Tibial nerve (tissue), 4 donors: ENCODE measurements around the gene HEXIM2. TPM values are rescaled to one million over a fixed set of nuclear protein-coding genes. Genes with fewer than 3 reads are reported as not detected.

Source experiments
- DNase-seq, 2 donors: peaks; one replicate each; pipeline ENCODE4 v3.0.0-alpha.2; 2019; ENCODE audit warnings: low spot score in 2 of 2
- H3K27ac ChIP-seq, 4 donors: fragments of 200-600 bp; sonication (generic) in 3 of 4; one replicate each; pipeline ENCODE4 v1.5.1; 2017 to 2019; ENCODE audit warnings: mild to moderate bottlenecking in 1 of 4
- H3K27me3 ChIP-seq, 2 donors: fragments of 200-600 bp; sonication (generic) in 1 of 2; one replicate each; pipeline versions ENCODE4 v1.5.1 to v1.6.0; 2017 to 2019
- H3K36me3 ChIP-seq, 3 donors: fragments of 200-600 bp; sonication (generic); one replicate each; pipeline ENCODE4 v1.5.1; 2018 to 2019
- H3K4me1 ChIP-seq, 4 donors: fragments of 200-600 bp; sonication (generic) in 3 of 4; one replicate each; pipeline ENCODE4 v1.5.1; 2017 to 2019
- H3K4me3 ChIP-seq, 4 donors: fragments of 200-600 bp; sonication (generic) in 3 of 4; one replicate each; pipeline ENCODE4 v1.5.1; 2017 to 2019; ENCODE audit warnings: mild to moderate bottlenecking in 1 of 4, moderate library complexity in 1 of 4
- H3K9me3 ChIP-seq, 4 donors: fragments of 200-600 bp; sonication (generic) in 3 of 4; one replicate each; pipeline ENCODE4 v1.5.1; 2017 to 2019
- CTCF ChIP-seq, 5 experiments: fragments of 200-600 bp in 3 of 5; fragments of 450-650 bp in 2 of 5; sonication (generic) in 3 of 5; IDR thresholded peaks; one replicate each; pipeline ENCODE4 v1.5.1; 2016 to 2019; ENCODE audit warnings: antibody characterized with exemption in 5 of 5, mild to moderate bottlenecking in 3 of 5, moderate library complexity in 2 of 5
- EP300 ChIP-seq, 2 donors: sonication (generic); formaldehyde crosslinking; IDR thresholded peaks; one replicate each; pipeline ENCODE4 v1.6.1; 2017; ENCODE audit warnings: antibody characterized with exemption in 2 of 2, mild to moderate bottlenecking in 1 of 2
- POLR2A ChIP-seq, 2 donors: fragments of 450-650 bp; IDR thresholded peaks; one replicate each; pipeline ENCODE4 v1.6.1; 2017; ENCODE audit warnings: antibody characterized with exemption in 2 of 2, mild to moderate bottlenecking in 2 of 2, moderate library complexity in 2 of 2
- WGBS, 2 donors: methylation state at CpG; one replicate each; pipeline ENCODE4 v1.1.5; 2018; 5-methylcytosine and 5-hydroxymethylcytosine counted together
- total RNA-seq, 4 donors: library from RNA; depleted of rRNA; stranded (reverse); fragments of >200 nt; gene quantifications; one replicate each; pipeline ENCODE4 v1.1.0, GENCODE V29; 2016

The HEXIM2 gene
- total RNA-seq, 4 donors from 2014 or later = 6.6 to 17.5 (median 11.7) TPM

GRCh38 chr17:45170280-45170930 is 8.7 kb downstream of the HEXIM2 start:
- no peaks in the 10 kb centered on the region for H3K27me3 ChIP-seq
- H3K4me3 ChIP-seq = peak overlapping the region in 2 of 4 donors; percentile 36 to 44
- H3K9me3 ChIP-seq = no peaks in the 10 kb centered on the region
- TF ChIP-seq CTCF (IDR thresholded peaks at IDR 0.05) (no peak), POLR2A (IDR thresholded peaks at IDR 0.05) (no peak), EP300 (IDR thresholded peaks at IDR 0.05) (no peak)
- 68 to 71% methylated on average over 10 to 11 of the region's 12 CpGs for WGBS, 2 donors
- H3K27ac ChIP-seq = peak overlapping the region; percentile 82 to 97 (median 92)
- no peak for DNase-seq
- peaks cover 0 to 13% (median 0%) of the 10 kb centered on the region in 3 donors for H3K36me3 ChIP-seq
- H3K4me1 ChIP-seq = peaks cover 0 to 48% (median 38%) of the 10 kb centered on the region in 4 donors

DNA sequence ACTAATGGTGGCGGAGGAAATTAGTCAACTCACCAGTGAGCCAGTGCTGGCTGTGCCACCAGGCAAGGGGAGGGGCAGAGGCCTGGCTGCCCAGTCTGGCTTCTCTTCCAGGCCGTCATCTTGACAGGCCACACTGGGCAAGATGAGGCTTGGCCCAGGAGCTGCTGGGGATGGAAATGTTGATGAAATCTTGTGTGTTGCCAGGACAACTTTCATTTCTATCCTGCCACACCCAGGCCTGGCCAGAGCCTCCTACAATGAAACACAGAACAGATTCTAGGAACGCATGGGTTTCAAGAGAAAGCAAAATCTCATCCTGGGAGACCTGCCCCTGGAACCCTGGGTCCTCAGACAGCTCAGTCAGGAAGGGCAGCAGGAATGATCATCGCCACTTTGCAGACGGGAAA is 9.3 kb downstream of the HEXIM2 start:
- no peaks in the 10 kb centered on the region for H3K27me3 ChIP-seq
- peaks cover 0 to 53% (median 38%) of the 10 kb centered on the region in 4 donors for H3K4me1 ChIP-seq
- DNase-seq = peak; percentile 62 to 68
- H3K36me3 ChIP-seq = peaks cover 0 to 13% (median 0%) of the 10 kb centered on the region in 3 donors
- peak overlapping the region; percentile 22 to 44 (median 35) for H3K4me3 ChIP-seq
- 15 to 17% methylated on average over 3 to 4 of the region's 5 CpGs for WGBS, 2 donors
- H3K9me3 ChIP-seq = no peaks in the 10 kb centered on the region
- peak in 1 of 2 donors; percentile 80 for TF ChIP-seq EP300 (IDR thresholded peaks at IDR 0.05)
- TF ChIP-seq CTCF (IDR thresholded peaks at IDR 0.05) = no peak
- peak in 1 of 2 donors; percentile 20 for TF ChIP-seq POLR2A (IDR thresholded peaks at IDR 0.05)
- H3K27ac ChIP-seq = peak overlapping the region; percentile 82 to 97 (median 92)

DNA sequence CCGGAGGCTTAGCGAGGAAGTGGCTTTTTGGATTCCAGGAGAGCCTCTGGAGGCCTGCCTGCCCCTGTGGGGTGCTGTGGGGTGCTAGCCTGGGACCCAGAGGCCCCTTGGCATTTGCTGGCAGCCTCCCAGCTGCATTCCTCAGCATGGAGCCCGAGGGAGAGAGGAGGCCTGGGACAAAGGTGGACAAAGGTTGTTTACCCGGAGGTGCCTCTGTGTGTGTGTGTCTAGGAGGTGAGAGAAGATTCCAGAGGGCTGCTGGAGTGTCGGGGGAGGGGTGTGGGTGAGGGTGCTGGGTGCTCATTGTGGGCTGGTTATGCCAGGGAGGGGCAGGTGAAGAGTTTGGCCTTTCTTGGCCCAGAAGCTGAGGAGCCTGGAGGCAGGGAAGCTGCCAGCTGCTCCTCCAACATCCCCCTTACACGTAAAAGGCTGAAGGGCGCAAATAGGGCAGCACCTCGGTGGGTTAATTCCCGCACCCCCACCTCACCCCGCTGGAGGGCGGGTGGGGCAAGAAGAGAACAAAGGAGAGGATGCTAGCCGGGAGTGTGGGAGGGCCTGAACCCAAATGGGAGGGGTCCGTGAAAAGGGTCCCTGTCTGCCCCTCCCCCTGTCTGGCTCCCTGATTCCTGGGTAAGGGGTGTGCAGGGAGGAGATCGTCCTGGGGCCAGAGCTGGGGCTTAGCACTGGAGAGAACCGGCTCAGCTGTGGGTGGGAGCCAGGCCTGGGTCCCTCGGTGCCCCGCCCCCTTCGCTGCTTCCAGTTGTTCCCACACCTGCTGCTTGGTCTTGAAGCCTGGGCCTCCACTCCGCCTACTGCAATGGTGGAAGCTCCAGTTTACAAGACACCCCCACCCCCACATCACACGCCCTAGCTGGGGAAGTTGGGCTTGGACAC is 9.9 kb downstream of the HEXIM2 start:
- peak overlapping the region; percentile 82 to 97 (median 92) for H3K27ac ChIP-seq
- H3K27me3 ChIP-seq = no peaks in the 10 kb centered on the region
- peaks cover 0 to 60% (median 38%) of the 10 kb centered on the region in 4 donors for H3K4me1 ChIP-seq
- peak overlapping the region; percentile 22 to 44 (median 35) for H3K4me3 ChIP-seq
- no peak for DNase-seq
- no peaks in the 10 kb centered on the region for H3K9me3 ChIP-seq
- peaks cover 0 to 13% (median 0%) of the 10 kb centered on the region in 3 donors for H3K36me3 ChIP-seq
- WGBS, 2 donors = 23 to 25% methylated on average over 17 to 20 of the region's 20 CpGs
- TF ChIP-seq CTCF (IDR thresholded peaks at IDR 0.05) = peak in 1 of 5 experiments; percentile 9
- no peak for TF ChIP-seq EP300 (IDR thresholded peaks at IDR 0.05)

GRCh38 chr17:45172232-45172540 is 10.5 kb downstream of the HEXIM2 start:
- TF ChIP-seq EP300 (IDR thresholded peaks at IDR 0.05) (no peak), POLR2A (IDR thresholded peaks at IDR 0.05) (no peak), CTCF (IDR thresholded peaks at IDR 0.05) (no peak)
- peaks cover 0 to 13% (median 0%) of the 10 kb centered on the region in 3 donors for H3K36me3 ChIP-seq
- WGBS, 2 donors = 43% methylated on average over 5 of the region's 5 CpGs
- H3K27me3 ChIP-seq = no peaks in the 10 kb centered on the region
- H3K27ac ChIP-seq = peak overlapping the region; percentile 82 to 97 (median 92)
- DNase-seq = no peak
- H3K4me3 ChIP-seq = peak overlapping the region; percentile 22 to 44 (median 35)
- peaks cover 0 to 63% (median 38%) of the 10 kb centered on the region in 4 donors for H3K4me1 ChIP-seq
- no peaks in the 10 kb centered on the region for H3K9me3 ChIP-seq
